HEK293 (cell line): ENCODE data around the gene MVB12B.

ENCODE experiments used
- CTCF ChIA-PET: fragments of 350-600 bp; formaldehyde crosslinking; extraction: SDS; loops from one replicate; lab custom pipeline; 2021; ENCODE audit warnings: antibody characterized with exemption; lab: Yijun Ruan, JAX
- POLR2A ChIA-PET: fragments of 300-600 bp; formaldehyde crosslinking; extraction: SDS; loops from one replicate; lab custom pipeline; 2020; ENCODE audit warnings: antibody characterized with exemption, inconsistent platforms; lab: Yijun Ruan, JAX
- H3K27ac ChIP-seq: fragments of 200-500 bp; sonication (Bioruptor generic); 2 replicates; pipeline ENCODE4 v1.5.1; 2014; ENCODE audit warnings: low read depth, low read length, control low read depth, inconsistent platforms; ENCODE audit errors: extremely low read depth
- H3K36me3 ChIP-seq, 2 experiments: fragments of 200-500 bp in 1 of 2; sonication (Bioruptor generic) in 1 of 2; 1 replicate in 1 of 2; 2 replicates in 1 of 2; pipeline ENCODE4 v1.5.1; 2014 to 2017; ENCODE audit warnings: inconsistent platforms in 2 of 2, low read length in 2 of 2; ENCODE audit not compliant: control insufficient read depth in 2 of 2, insufficient read depth in 1 of 2
- H3K4me1 ChIP-seq: fragments of 200-500 bp; sonication (Bioruptor generic); 2 replicates; pipeline ENCODE4 v1.5.1; 2014; ENCODE audit warnings: mild to moderate bottlenecking, low read length, inconsistent platforms; ENCODE audit not compliant: control insufficient read depth, insufficient read depth
- H3K4me3 ChIP-seq: 2 replicates; pipeline ENCODE4 v1.5.1; 2011; ENCODE audit warnings: low read depth, mild to moderate bottlenecking, control low read depth, low read length, moderate library complexity
- H3K9me3 ChIP-seq: fragments of 200-500 bp; sonication (Bioruptor generic); 2 replicates; pipeline ENCODE4 v1.5.1; 2014; ENCODE audit warnings: low read depth, low read length, inconsistent platforms; ENCODE audit not compliant: control insufficient read depth, insufficient read depth
- BCL11A ChIP-seq: fragments of 450-650 bp; formaldehyde crosslinking; IDR thresholded peaks from 2 replicates; pipeline ENCODE4 v1.5.1; 2016; ENCODE audit warnings: low read depth, missing biosample characterization, missing genetic modification characterization
- GFI1B ChIP-seq: fragments of 450-650 bp; formaldehyde crosslinking; IDR thresholded peaks from 2 replicates; pipeline ENCODE4 v1.5.1; 2016; ENCODE audit warnings: missing biosample characterization, missing genetic modification characterization
- HOXA7 ChIP-seq: sonication (generic); formaldehyde crosslinking; IDR thresholded peaks from 2 replicates; pipeline ENCODE4 v1.8.1; 2022; ENCODE audit warnings: missing genetic modification reagents, borderline replicate concordance
- KLF1 ChIP-seq: fragments of 450-650 bp; formaldehyde crosslinking; IDR thresholded peaks from 2 replicates; pipeline ENCODE4 v1.5.1; 2016; ENCODE audit warnings: missing biosample characterization, missing genetic modification characterization
- KLF16 ChIP-seq: fragments of 450-650 bp; formaldehyde crosslinking; IDR thresholded peaks from 2 replicates; pipeline ENCODE4 v1.5.1; 2017; ENCODE audit warnings: missing biosample characterization, missing genetic modification characterization
- OSR2 ChIP-seq: fragments of 450-650 bp; formaldehyde crosslinking; IDR thresholded peaks from 2 replicates; pipeline ENCODE4 v1.5.1; 2016; ENCODE audit warnings: missing biosample characterization, missing genetic modification characterization
- REPIN1 ChIP-seq: fragments of 450-650 bp; formaldehyde crosslinking; IDR thresholded peaks from 2 replicates; pipeline ENCODE4 v1.5.1; 2017; ENCODE audit warnings: missing biosample characterization, missing genetic modification characterization, low read depth
- SCRT2 ChIP-seq: fragments of 450-650 bp; formaldehyde crosslinking; IDR thresholded peaks from 2 replicates; pipeline ENCODE4 v1.5.1; 2016; ENCODE audit warnings: missing biosample characterization, missing genetic modification characterization
- ZIC2 ChIP-seq: fragments of 450-650 bp; formaldehyde crosslinking; IDR thresholded peaks from 2 replicates; pipeline ENCODE4 v1.5.1; 2016; ENCODE audit warnings: missing biosample characterization, missing genetic modification characterization
- ZNF114 ChIP-seq: fragments of 450-650 bp; formaldehyde crosslinking; IDR thresholded peaks from 2 replicates; pipeline ENCODE4 v1.5.0; 2017; ENCODE audit warnings: missing biosample characterization, missing genetic modification characterization
- ZNF138 ChIP-seq: fragments of 450-650 bp; formaldehyde crosslinking; IDR thresholded peaks from 2 replicates; pipeline ENCODE4 v1.5.1; 2016; ENCODE audit warnings: missing biosample characterization, missing genetic modification characterization, borderline replicate concordance
- ZNF211 ChIP-seq: fragments of 450-650 bp; formaldehyde crosslinking; IDR thresholded peaks from 2 replicates; pipeline ENCODE4 v1.5.1; 2016; ENCODE audit warnings: low read depth, missing biosample characterization, missing genetic modification characterization
- ZNF23 ChIP-seq: fragments of 450-650 bp; formaldehyde crosslinking; IDR thresholded peaks from 2 replicates; pipeline ENCODE4 v1.5.1; 2016; ENCODE audit warnings: missing biosample characterization, missing genetic modification characterization, borderline replicate concordance
- ZNF24 ChIP-seq: fragments of 450-650 bp; formaldehyde crosslinking; IDR thresholded peaks from 2 replicates; pipeline ENCODE4 v1.5.1; 2016; ENCODE audit warnings: missing biosample characterization, missing genetic modification characterization
- ZNF266 ChIP-seq: fragments of 450-650 bp; formaldehyde crosslinking; IDR thresholded peaks from 2 replicates; pipeline ENCODE4 v1.5.1; 2016; ENCODE audit warnings: missing biosample characterization, missing genetic modification characterization, low read depth
- ZNF280C ChIP-seq: fragments of 450-650 bp; formaldehyde crosslinking; IDR thresholded peaks from 2 replicates; pipeline ENCODE4 v1.5.1; 2016; ENCODE audit warnings: missing biosample characterization, missing genetic modification characterization
- ZNF335 ChIP-seq: fragments of 450-650 bp; formaldehyde crosslinking; conservative IDR thresholded peaks from 2 replicates; pipeline ENCODE4 v1.5.1; 2016; ENCODE audit warnings: missing biosample characterization, missing genetic modification characterization
- ZNF341 ChIP-seq: fragments of 450-650 bp; formaldehyde crosslinking; IDR thresholded peaks from 2 replicates; pipeline ENCODE4; 2016; ENCODE audit warnings: low read depth, missing biosample characterization, missing genetic modification characterization
- ZNF398 ChIP-seq: fragments of 450-650 bp; formaldehyde crosslinking; IDR thresholded peaks from 2 replicates; pipeline ENCODE4 v1.5.1; 2017; ENCODE audit warnings: missing biosample characterization, missing genetic modification characterization
- ZNF521 ChIP-seq: fragments of 450-650 bp; formaldehyde crosslinking; IDR thresholded peaks from 2 replicates; pipeline ENCODE4 v1.5.1; 2017; ENCODE audit warnings: missing biosample characterization, mild to moderate bottlenecking, missing genetic modification characterization
- ZNF639 ChIP-seq: fragments of 450-650 bp; formaldehyde crosslinking; IDR thresholded peaks from 2 replicates; pipeline ENCODE4 v1.5.1; 2016; ENCODE audit warnings: missing biosample characterization, missing genetic modification characterization
- ZNF747 ChIP-seq: fragments of 450-650 bp; formaldehyde crosslinking; IDR thresholded peaks from 2 replicates; pipeline ENCODE4 v1.5.1; 2016; ENCODE audit warnings: missing biosample characterization, missing genetic modification characterization
- ZNF777 ChIP-seq: fragments of 450-650 bp; formaldehyde crosslinking; IDR thresholded peaks from 2 replicates; pipeline ENCODE4 v1.5.1; 2017; ENCODE audit warnings: missing biosample characterization, missing genetic modification characterization, borderline replicate concordance

The MVB12B gene

GRCh38 chr9:126420643-126421564 lies 94.3 kb downstream of the MVB12B start (continued):
- TF ChIP-seq ZIC2 (tag by site-specific recombination) = 0 out of 2 replicates have a peak, but pooled peaks have one; percentile 7
- TF ChIP-seq ZNF114 = no peak
- no peak for TF ChIP-seq ZNF138 (tag by site-specific recombination)
- no peak for TF ChIP-seq ZNF639
- no peak for TF ChIP-seq KLF1 (tag by site-specific recombination)
- peak; percentile 12; the same call in 1 of the 2 replicates for TF ChIP-seq OSR2
- no peak for TF ChIP-seq ZNF747
- no peak for TF ChIP-seq ZNF341

GRCh38 chr9:126421567-126422428 lies 95.2 kb downstream of the MVB12B start:
- Histone ChIP-seq H3K4me3 (no peak overlapping the region), H3K9me3 (no peaks in the 10 kb centered on the region), H3K27ac (no peak overlapping the region), H3K4me1 (no peaks in the 10 kb centered on the region), H3K36me3 (peaks cover 0 to 35% of the 10 kb centered on the region in 2 experiments; a peak in 1 of 3 replicates)
- no peak for TF ChIP-seq ZNF335 (tag by site-specific recombination)
- TF ChIP-seq ZIC2 (tag by site-specific recombination) = 0 out of 2 replicates have a peak, but pooled peaks have one; percentile 31
- CTCF ChIA-PET = no interaction called here
- POLR2A ChIA-PET = no interaction called here

GRCh38 chr9:126423142-126423915 lies 96.7 kb downstream of the MVB12B start:
- CTCF ChIA-PET = no interaction called here
- no peak overlapping the region for H3K27ac ChIP-seq
- TF ChIP-seq ZNF398 (tag by site-specific recombination) = no peak
- TF ChIP-seq SCRT2 (tag by site-specific recombination) = no peak
- no peak for TF ChIP-seq REPIN1
- TF ChIP-seq BCL11A (tag by site-specific recombination) = no peak
- TF ChIP-seq GFI1B = no peak
- TF ChIP-seq ZNF335 (tag by site-specific recombination) = no peak
- TF ChIP-seq ZNF23 (tag by site-specific recombination) = no peak
- no peak for TF ChIP-seq KLF16 (tag by site-specific recombination)
- no peak for TF ChIP-seq ZNF521
- no peak for TF ChIP-seq ZNF280C
- no peak for TF ChIP-seq ZNF24 (tag by site-specific recombination)
- TF ChIP-seq ZNF211 = no peak
- TF ChIP-seq ZNF266 = no peak
- TF ChIP-seq ZNF639 = no peak
- no peak for TF ChIP-seq ZNF777
- TF ChIP-seq HOXA7 (CRISPR knock-in tag) = no peak

More at GRCh38 chr9:126423142-126423915, 96.7 kb downstream of the MVB12B start:
- no peaks in the 10 kb centered on the region for H3K9me3 ChIP-seq
- POLR2A ChIA-PET = no interaction called here
- no peaks in the 10 kb centered on the region for H3K4me1 ChIP-seq
- H3K36me3 ChIP-seq = peaks cover 0 to 35% of the 10 kb centered on the region in 2 experiments; a peak in 1 of 3 replicates
- no peak overlapping the region for H3K4me3 ChIP-seq
